ENCODE data around the gene GTF3C1. TPM values are rescaled to one million over a fixed set of nuclear protein-coding genes. Genes with fewer than 3 reads are reported as not detected.

The GTF3C1 gene
- total RNA-seq, 1 donor from 2014 or later, result 125 TPM

DNA sequence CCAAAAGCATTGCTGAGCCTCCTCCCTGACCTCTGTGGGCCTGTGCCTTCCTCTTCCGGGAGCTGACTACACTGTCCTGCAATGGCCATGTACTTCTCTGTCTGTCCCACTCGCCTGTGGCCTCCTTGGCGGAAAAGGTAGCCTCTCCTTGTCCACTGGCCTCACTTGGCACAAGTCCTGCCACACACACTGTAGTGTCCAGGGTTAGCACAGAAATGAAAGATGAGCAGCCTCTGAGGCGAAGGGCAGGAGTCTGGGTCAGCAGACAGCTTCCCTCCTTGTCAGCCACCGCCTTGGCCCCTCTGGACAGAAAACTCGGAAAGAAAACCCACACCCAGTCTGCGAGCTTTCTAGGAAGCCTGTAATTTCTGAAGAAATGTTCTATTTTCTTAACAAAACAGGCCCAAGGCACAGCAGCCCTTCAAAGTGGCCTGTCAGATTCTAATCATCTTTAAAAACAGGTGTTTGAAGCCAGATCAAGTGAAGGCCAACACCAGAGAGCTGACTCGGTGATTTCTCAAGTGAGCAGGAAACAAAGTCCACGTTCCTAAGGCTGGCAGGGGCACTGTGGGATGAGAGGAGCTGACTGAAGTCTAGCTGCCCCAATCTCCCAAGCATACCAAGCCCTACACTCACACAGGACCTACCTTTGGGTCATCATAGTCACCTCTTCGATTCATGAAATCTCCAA lies 67.2 kb downstream of the GTF3C1 start:
- H3K27ac Mint-ChIP-seq (ENCODE audit: unreplicated experiment), result no peak overlapping the region
- H3K4me1 Mint-ChIP-seq, result no peaks in the 10 kb centered on the region
- TF ChIP-seq CTCF (conservative IDR thresholded peaks at IDR 0.05), result no peak
- DNase-seq (ENCODE audit: low read depth, low spot score), result no peak
- no peaks in the 10 kb centered on the region for H3K9me3 Mint-ChIP-seq
- H3K4me3 Mint-ChIP-seq, result no peak overlapping the region
- peaks cover 31% of the 10 kb centered on the region for H3K36me3 Mint-ChIP-seq (ENCODE audit: low read depth)
- H3K27me3 Mint-ChIP-seq (ENCODE audit: low read depth), result no peaks in the 10 kb centered on the region

DNA sequence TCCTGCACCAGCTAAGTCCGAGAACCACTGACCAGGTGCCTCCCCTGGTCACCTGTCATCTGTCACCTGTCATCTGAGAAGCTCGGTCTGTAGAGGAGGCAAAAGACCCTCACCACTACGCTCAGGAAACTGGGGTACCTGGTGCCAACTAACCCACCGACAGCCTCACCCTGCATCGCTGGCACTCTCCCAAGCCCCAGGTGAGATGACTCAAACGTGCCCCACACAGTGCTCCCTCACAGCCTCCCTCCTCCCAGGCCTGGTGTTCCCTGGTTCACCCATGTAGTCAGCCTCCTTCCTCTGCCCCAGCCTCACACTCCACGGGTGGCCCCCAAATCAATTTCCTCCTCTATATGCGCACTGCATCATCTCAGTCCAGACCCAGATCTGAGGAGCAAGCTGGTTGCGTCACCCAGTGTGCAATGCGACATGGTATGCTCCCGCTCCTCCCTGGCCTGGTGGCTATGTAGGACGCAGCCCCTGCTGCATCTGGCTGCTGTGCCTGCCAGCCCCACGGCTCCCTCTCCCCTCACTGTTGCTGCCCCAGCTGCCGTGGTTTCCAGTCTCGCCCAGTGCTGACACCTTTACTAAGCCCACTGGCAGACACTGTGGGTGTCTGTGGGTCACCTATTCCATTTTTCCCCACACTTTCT lies 68.3 kb downstream of the GTF3C1 start:
- Mint-ChIP-seq H3K4me3 (no peak overlapping the region), H3K27ac (ENCODE audit: unreplicated experiment) (no peak overlapping the region), H3K36me3 (ENCODE audit: low read depth) (peaks cover 27% of the 10 kb centered on the region)

GRCh38 chr16:27480761-27481160 lies 69.0 kb downstream of the GTF3C1 start:
- DNase-seq (ENCODE audit: low read depth, low spot score), result no peak
- Mint-ChIP-seq H3K4me3 (no peak overlapping the region), H3K27ac (ENCODE audit: unreplicated experiment) (no peak overlapping the region), H3K27me3 (ENCODE audit: low read depth) (no peaks in the 10 kb centered on the region), H3K36me3 (ENCODE audit: low read depth) (peaks cover 26% of the 10 kb centered on the region), H3K9me3 (no peaks in the 10 kb centered on the region), H3K4me1 (no peaks in the 10 kb centered on the region)
- no peak for TF ChIP-seq CTCF (conservative IDR thresholded peaks at IDR 0.05)

More for the DNA sequence above, 68.3 kb downstream of the GTF3C1 start:
- no peak for TF ChIP-seq CTCF (conservative IDR thresholded peaks at IDR 0.05)
- DNase-seq (ENCODE audit: low read depth, low spot score), result no peak
- no peaks in the 10 kb centered on the region for H3K9me3 Mint-ChIP-seq
- H3K4me1 Mint-ChIP-seq, result no peaks in the 10 kb centered on the region
- no peaks in the 10 kb centered on the region for H3K27me3 Mint-ChIP-seq (ENCODE audit: low read depth)

DNA sequence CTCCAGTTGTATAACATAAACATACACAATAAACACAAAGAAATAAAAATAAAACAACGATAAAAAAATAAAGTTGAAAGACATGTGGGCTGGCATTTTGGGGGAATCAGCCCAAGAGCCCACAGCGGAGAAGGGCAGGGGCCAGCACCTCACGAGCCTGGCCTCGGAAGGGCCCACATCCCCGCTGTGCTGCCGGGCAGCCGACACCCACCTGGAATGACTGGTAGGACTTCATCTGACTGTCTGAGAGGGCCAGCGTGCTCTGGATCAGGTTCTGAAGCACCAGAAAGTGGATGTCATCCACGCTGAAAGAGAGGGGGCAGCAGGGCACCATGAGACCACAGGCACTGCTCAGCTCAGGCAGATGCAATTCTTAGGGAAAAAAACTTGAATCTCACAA lies 73.5 kb downstream of the GTF3C1 start:
- no peak for TF ChIP-seq CTCF (conservative IDR thresholded peaks at IDR 0.05)
- no peak overlapping the region for H3K27ac Mint-ChIP-seq (ENCODE audit: unreplicated experiment)
- H3K4me1 Mint-ChIP-seq, result peaks cover under 1% of the 10 kb centered on the region
- no peaks in the 10 kb centered on the region for H3K9me3 Mint-ChIP-seq
- H3K27me3 Mint-ChIP-seq (ENCODE audit: low read depth), result no peaks in the 10 kb centered on the region
- DNase-seq (ENCODE audit: low read depth, low spot score), result no peak
- H3K36me3 Mint-ChIP-seq (ENCODE audit: low read depth), result peaks cover 14% of the 10 kb centered on the region
- no peak overlapping the region for H3K4me3 Mint-ChIP-seq

DNA sequence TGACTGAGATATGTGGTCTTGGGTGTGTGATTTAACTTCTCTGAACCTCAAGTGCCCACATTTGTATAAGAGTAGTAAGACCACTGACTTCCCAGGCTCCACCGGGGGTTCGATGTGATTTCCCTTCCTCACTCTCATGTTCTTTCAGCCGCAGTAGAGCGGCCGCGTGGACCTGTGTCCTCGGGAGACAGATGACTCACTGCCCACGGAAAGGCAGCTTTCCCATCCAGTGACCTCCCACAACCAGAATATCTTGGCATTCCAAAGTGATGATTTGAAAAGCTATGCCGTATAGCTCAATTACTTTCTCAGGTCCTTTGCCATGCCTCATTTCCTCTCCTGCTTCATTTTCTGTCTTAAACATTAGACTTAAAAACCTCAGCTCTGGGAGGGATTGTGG lies 74.2 kb downstream of the GTF3C1 start:
- Mint-ChIP-seq H3K36me3 (ENCODE audit: low read depth) (peaks cover 20% of the 10 kb centered on the region), H3K9me3 (no peaks in the 10 kb centered on the region), H3K27me3 (ENCODE audit: low read depth) (no peaks in the 10 kb centered on the region), H3K4me1 (peaks cover 7% of the 10 kb centered on the region), H3K4me3 (no peak overlapping the region), H3K27ac (ENCODE audit: unreplicated experiment) (no peak overlapping the region)
- no peak for TF ChIP-seq CTCF (conservative IDR thresholded peaks at IDR 0.05)
- DNase-seq (ENCODE audit: low read depth, low spot score), result no peak
